Measurements from ENCODE around the gene ZNF316.

- TF ChIP-seq, protein P1, sequence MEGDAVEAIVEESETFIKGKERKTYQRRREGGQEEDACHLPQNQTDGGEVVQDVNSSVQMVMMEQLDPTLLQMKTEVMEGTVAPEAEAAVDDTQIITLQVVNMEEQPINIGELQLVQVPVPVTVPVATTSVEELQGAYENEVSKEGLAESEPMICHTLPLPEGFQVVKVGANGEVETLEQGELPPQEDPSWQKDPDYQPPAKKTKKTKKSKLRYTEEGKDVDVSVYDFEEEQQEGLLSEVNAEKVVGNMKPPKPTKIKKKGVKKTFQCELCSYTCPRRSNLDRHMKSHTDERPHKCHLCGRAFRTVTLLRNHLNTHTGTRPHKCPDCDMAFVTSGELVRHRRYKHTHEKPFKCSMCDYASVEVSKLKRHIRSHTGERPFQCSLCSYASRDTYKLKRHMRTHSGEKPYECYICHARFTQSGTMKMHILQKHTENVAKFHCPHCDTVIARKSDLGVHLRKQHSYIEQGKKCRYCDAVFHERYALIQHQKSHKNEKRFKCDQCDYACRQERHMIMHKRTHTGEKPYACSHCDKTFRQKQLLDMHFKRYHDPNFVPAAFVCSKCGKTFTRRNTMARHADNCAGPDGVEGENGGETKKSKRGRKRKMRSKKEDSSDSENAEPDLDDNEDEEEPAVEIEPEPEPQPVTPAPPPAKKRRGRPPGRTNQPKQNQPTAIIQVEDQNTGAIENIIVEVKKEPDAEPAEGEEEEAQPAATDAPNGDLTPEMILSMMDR (IDR thresholded peaks at IDR 0.05) = no peak
- no peak for TF ChIP-seq POLR2A (IDR thresholded peaks at IDR 0.05)
These were observed 3.1 kb upstream of the ZNF316 start for GRCh38 chr7:6634021-6634420.
